Activated CD4-positive, alpha-beta memory T cell treated with anti-CD3 and anti-CD28 coated beads, Interleukin-2, amount 10 ng/mL, durations not matched to agents 7 days and 5 days (primary cell): ENCODE data around the gene CCN6. TPM values are rescaled to one million over a fixed set of nuclear protein-coding genes. Genes with fewer than 3 reads are reported as not detected.

Source experiments
- CTCF ChIA-PET: fragments of 350-600 bp; sonication (Branson Sonifier 250); formaldehyde crosslinking; loops from one replicate; lab custom pipeline; 2021; ENCODE audit warnings: antibody characterized with exemption, inconsistent platforms; lab: Charles Lee
- POLR2A ChIA-PET: fragments of 350-600 bp; sonication (Branson Sonifier 250); formaldehyde crosslinking; loops from one replicate; lab custom pipeline; 2021; ENCODE audit warnings: antibody characterized with exemption; lab: Charles Lee
- DNase-seq: peaks from one replicate; pipeline ENCODE4 v3.0.0-alpha.2; 2020
- H3K27ac Mint-ChIP-seq: one replicate; pipeline ENCODE4 v1.8.0; 2021; ENCODE audit warnings: mild to moderate bottlenecking, mixed read lengths
- H3K27me3 Mint-ChIP-seq: one replicate; pipeline ENCODE4 v1.8.0; 2021; ENCODE audit warnings: mixed read lengths
- H3K36me3 Mint-ChIP-seq: one replicate; pipeline ENCODE4 v1.8.0; 2021; ENCODE audit warnings: low read depth, mixed read lengths
- H3K4me1 Mint-ChIP-seq: one replicate; pipeline ENCODE4 v1.8.0; 2021; ENCODE audit warnings: mixed read lengths
- H3K4me3 Mint-ChIP-seq: one replicate; pipeline ENCODE4 v1.8.0; 2021; ENCODE audit warnings: mild to moderate bottlenecking, mixed read lengths
- H3K9me3 Mint-ChIP-seq: one replicate; pipeline ENCODE4 v1.8.0; 2021; ENCODE audit warnings: mixed read lengths
- total RNA-seq, 2 experiments: library from RNA; stranded (reverse); gene quantifications; one replicate each; pipeline ENCODE4 v1.2.3, GENCODE V29; 2021

The CCN6 gene
- total RNA-seq, 2 experiments from 2014 or later = not detected

- H3K27ac Mint-ChIP-seq = no peak overlapping the region
- ChIA-PET POLR2A (no interaction called here), CTCF (interaction anchor here (0.9 to 1.7 kb wide), 2 partner anchors 10 to 12 kb away, joined by 3 read pairs; no protein-coding TSS in a partner anchor)
- H3K36me3 Mint-ChIP-seq = peaks cover 2% of the 10 kb centered on the region
- no peak for DNase-seq
- peaks cover 3% of the 10 kb centered on the region for H3K9me3 Mint-ChIP-seq
- H3K27me3 Mint-ChIP-seq = no peaks in the 10 kb centered on the region
- no peak overlapping the region for H3K4me3 Mint-ChIP-seq
- H3K4me1 Mint-ChIP-seq = peaks cover 60% of the 10 kb centered on the region
Measured at GRCh38 chr6:112030961-112031660, 22.8 kb upstream of the CCN6 start.

GRCh38 chr6:112031960-112032359 is 21.9 kb upstream of the CCN6 start:
- H3K4me3 Mint-ChIP-seq = no peak overlapping the region
- peaks cover 55% of the 10 kb centered on the region for H3K4me1 Mint-ChIP-seq
- no peak for DNase-seq
- H3K27ac Mint-ChIP-seq = no peak overlapping the region
- H3K36me3 Mint-ChIP-seq = no peaks in the 10 kb centered on the region
- CTCF ChIA-PET = no interaction called here
- no peaks in the 10 kb centered on the region for H3K9me3 Mint-ChIP-seq
- H3K27me3 Mint-ChIP-seq = no peaks in the 10 kb centered on the region
- POLR2A ChIA-PET = interaction anchor here (1.3 kb wide), 1 partner anchor 192 kb away, joined by 3 read pairs; no protein-coding TSS in a partner anchor

GRCh38 chr6:112032728-112033127 is 21.2 kb upstream of the CCN6 start:
- Mint-ChIP-seq H3K36me3 (no peaks in the 10 kb centered on the region), H3K9me3 (no peaks in the 10 kb centered on the region), H3K4me3 (no peak overlapping the region), H3K27ac (no peak overlapping the region), H3K4me1 (peaks cover 48% of the 10 kb centered on the region), H3K27me3 (no peaks in the 10 kb centered on the region)
- ChIA-PET POLR2A (interaction anchor here (1.3 kb wide), 1 partner anchor 192 kb away, joined by 3 read pairs; no protein-coding TSS in a partner anchor), CTCF (interaction anchor here (0.9 kb wide), 1 partner anchor 8 kb away, joined by 4 read pairs; no protein-coding TSS in a partner anchor)
- no peak for DNase-seq

- H3K27ac Mint-ChIP-seq = no peak overlapping the region
- ChIA-PET POLR2A (no interaction called here), CTCF (no interaction called here)
- H3K36me3 Mint-ChIP-seq = no peaks in the 10 kb centered on the region
- H3K27me3 Mint-ChIP-seq = no peaks in the 10 kb centered on the region
- no peak for DNase-seq
- H3K9me3 Mint-ChIP-seq = no peaks in the 10 kb centered on the region
- H3K4me1 Mint-ChIP-seq = peaks cover 35% of the 10 kb centered on the region
- no peak overlapping the region for H3K4me3 Mint-ChIP-seq
Measured at GRCh38 chr6:112033791-112034615, 19.9 kb upstream of the CCN6 start.

- H3K27ac Mint-ChIP-seq = no peak overlapping the region
- CTCF ChIA-PET = interaction anchor here (1.2 kb wide), 1 partner anchor 324 kb away, joined by 3 read pairs; no protein-coding TSS in a partner anchor
- no peak for DNase-seq
- peaks cover 29% of the 10 kb centered on the region for H3K4me1 Mint-ChIP-seq
- H3K4me3 Mint-ChIP-seq = no peak overlapping the region
- H3K27me3 Mint-ChIP-seq = no peaks in the 10 kb centered on the region
- no peaks in the 10 kb centered on the region for H3K36me3 Mint-ChIP-seq
- POLR2A ChIA-PET = interaction anchor here (1.5 kb wide), 1 partner anchor 15 kb away, joined by 3 read pairs; no protein-coding TSS in a partner anchor
- no peaks in the 10 kb centered on the region for H3K9me3 Mint-ChIP-seq
Measured at GRCh38 chr6:112034616-112034995, 19.3 kb upstream of the CCN6 start.

GRCh38 chr6:112036088-112036637 is 17.7 kb upstream of the CCN6 start:
- H3K36me3 Mint-ChIP-seq = no peaks in the 10 kb centered on the region
- no peak overlapping the region for H3K4me3 Mint-ChIP-seq
- no peaks in the 10 kb centered on the region for H3K9me3 Mint-ChIP-seq
- DNase-seq = no peak
- ChIA-PET CTCF (interaction anchor here (1.3 kb wide), 1 partner anchor 9 kb away, joined by 3 read pairs; no protein-coding TSS in a partner anchor), POLR2A (interaction anchor here (0.8 to 1.5 kb wide), 2 partner anchors 17 to 22 kb away, joined by 3 read pairs; no protein-coding TSS in a partner anchor)
- H3K27ac Mint-ChIP-seq = no peak overlapping the region
- no peaks in the 10 kb centered on the region for H3K27me3 Mint-ChIP-seq
- peaks cover 26% of the 10 kb centered on the region for H3K4me1 Mint-ChIP-seq

GRCh38 chr6:112037783-112038216 is 16.1 kb upstream of the CCN6 start:
- H3K4me1 Mint-ChIP-seq = peaks cover 37% of the 10 kb centered on the region
- CTCF ChIA-PET = interaction anchor here (1.3 kb wide), 1 partner anchor 9 kb away, joined by 3 read pairs; no protein-coding TSS in a partner anchor
- no peak overlapping the region for H3K4me3 Mint-ChIP-seq
- no peak overlapping the region for H3K27ac Mint-ChIP-seq
- POLR2A ChIA-PET = interaction anchor here (1.2 kb wide), 1 partner anchor 20 kb away, joined by 4 read pairs; no protein-coding TSS in a partner anchor
- no peaks in the 10 kb centered on the region for H3K27me3 Mint-ChIP-seq
- H3K9me3 Mint-ChIP-seq = no peaks in the 10 kb centered on the region
- H3K36me3 Mint-ChIP-seq = no peaks in the 10 kb centered on the region
- no peak for DNase-seq

GRCh38 chr6:112038268-112038667 is 15.6 kb upstream of the CCN6 start:
- no peak for DNase-seq
- no peaks in the 10 kb centered on the region for H3K36me3 Mint-ChIP-seq
- H3K4me1 Mint-ChIP-seq = peaks cover 40% of the 10 kb centered on the region
- no peaks in the 10 kb centered on the region for H3K9me3 Mint-ChIP-seq
- CTCF ChIA-PET = interaction anchor here (1.3 kb wide), 1 partner anchor 10 kb away, joined by 3 read pairs; no protein-coding TSS in a partner anchor
- no peak overlapping the region for H3K27ac Mint-ChIP-seq
- no peak overlapping the region for H3K4me3 Mint-ChIP-seq
- no peaks in the 10 kb centered on the region for H3K27me3 Mint-ChIP-seq
- POLR2A ChIA-PET = interaction anchor here (1.2 to 1.5 kb wide), 2 partner anchors 21 to 1223 kb away, joined by 3 to 4 read pairs; partner anchors contain the start of gene CDK19

GRCh38 chr6:112038756-112039430 is 15.0 kb upstream of the CCN6 start:
- Mint-ChIP-seq H3K27ac (no peak overlapping the region), H3K4me3 (no peak overlapping the region), H3K36me3 (no peaks in the 10 kb centered on the region), H3K9me3 (no peaks in the 10 kb centered on the region), H3K4me1 (peaks cover 37% of the 10 kb centered on the region), H3K27me3 (no peaks in the 10 kb centered on the region)
- no peak for DNase-seq
- CTCF ChIA-PET = interaction anchor here (1.0 to 5.1 kb wide), 5 partner anchors 10 to 329 kb away, joined by 3 to 65 read pairs (median 4); no protein-coding TSS in a partner anchor
- POLR2A ChIA-PET = interaction anchor here (1.2 to 1.5 kb wide), 2 partner anchors 21 to 1224 kb away, joined by 3 to 4 read pairs; partner anchors contain the start of gene CDK19

GRCh38 chr6:112039431-112039770 is 14.5 kb upstream of the CCN6 start:
- ChIA-PET POLR2A (interaction anchor here (1.5 to 2.9 kb wide), 2 partner anchors 11 to 1224 kb away, joined by 3 to 20 read pairs; partner anchors contain the start of gene CDK19), CTCF (interaction anchor here (1.0 to 5.1 kb wide), 6 partner anchors 12 to 780 kb away, joined by 3 to 65 read pairs (median 13); a partner anchor contains a TSS)
- no peak for DNase-seq
- no peak overlapping the region for H3K27ac Mint-ChIP-seq
- H3K4me1 Mint-ChIP-seq = peaks cover 33% of the 10 kb centered on the region
- no peaks in the 10 kb centered on the region for H3K36me3 Mint-ChIP-seq
- no peaks in the 10 kb centered on the region for H3K9me3 Mint-ChIP-seq
- H3K27me3 Mint-ChIP-seq = no peaks in the 10 kb centered on the region
- H3K4me3 Mint-ChIP-seq = no peak overlapping the region

GRCh38 chr6:112040956-112041355 is 12.9 kb upstream of the CCN6 start:
- no peak for DNase-seq
- H3K36me3 Mint-ChIP-seq = no peaks in the 10 kb centered on the region
- ChIA-PET POLR2A (interaction anchor here (0.9 to 2.9 kb wide), 2 partner anchors 13 to 46 kb away, joined by 3 to 20 read pairs; partner anchors contain the start of gene TUBE1), CTCF (interaction anchor here (0.9 to 5.1 kb wide), 12 partner anchors 8 to 782 kb away, joined by 3 to 65 read pairs (median 5); partner anchors contain the start of genes FAM229B and TRAF3IP2)
- H3K4me1 Mint-ChIP-seq = peaks cover 23% of the 10 kb centered on the region
- no peak overlapping the region for H3K27ac Mint-ChIP-seq
- no peaks in the 10 kb centered on the region for H3K27me3 Mint-ChIP-seq
- H3K4me3 Mint-ChIP-seq = no peak overlapping the region
- no peaks in the 10 kb centered on the region for H3K9me3 Mint-ChIP-seq
